Sigmoid colon (tissue), 4 donors: ENCODE data around the gene SELENOM.

Experiments
- CTCF ChIP-seq, 4 experiments: fragments of 450-650 bp in 3 of 4; fragments of 200-600 bp in 1 of 4; IDR thresholded peaks; one replicate each; pipeline ENCODE4 v1.5.1; 2016 to 2019; ENCODE audit warnings: antibody characterized with exemption in 4 of 4, mild to moderate bottlenecking in 3 of 4, moderate library complexity in 2 of 4
- EP300 ChIP-seq, 4 donors: sonication (generic); formaldehyde crosslinking; IDR thresholded peaks; one replicate each; pipeline ENCODE4 v1.6.1; 2017; ENCODE audit warnings: antibody characterized with exemption in 4 of 4
- POLR2A ChIP-seq, 2 donors: fragments of 450-650 bp; IDR thresholded peaks; one replicate each; pipeline ENCODE4 v1.6.1; 2016; ENCODE audit warnings: antibody characterized with exemption in 2 of 2, mild to moderate bottlenecking in 2 of 2, moderate library complexity in 2 of 2
- POLR2AphosphoS5 ChIP-seq, 4 donors: sonication (generic); formaldehyde crosslinking; IDR thresholded peaks; one replicate each; pipeline ENCODE4 v1.6.1; 2017; ENCODE audit warnings: antibody characterized with exemption in 4 of 4

GRCh38 chr22:31087744-31088215 lies 19.6 kb downstream of the SELENOM start:
- TF ChIP-seq CTCF (IDR thresholded peaks at IDR 0.05) (no peak), POLR2AphosphoS5 (IDR thresholded peaks at IDR 0.05) (peak in 3 of 4 donors; percentile 1 to 20 (median 2)), EP300 (IDR thresholded peaks at IDR 0.05) (no peak), POLR2A (IDR thresholded peaks at IDR 0.05) (no peak)
